Hepatocyte (in vitro differentiated cells): ENCODE measurements around the gene PPP1R14B.

Experiments used
- CTCF ChIP-seq: fragments of 200-600 bp; sonication (generic); IDR thresholded peaks from 2 replicates; pipeline ENCODE4 v1.5.1; 2016; ENCODE audit warnings: antibody characterized with exemption, mild to moderate bottlenecking; ENCODE audit not compliant: poor library complexity
- EZH2 ChIP-seq: fragments of 200-600 bp; sonication (generic); IDR thresholded peaks from 2 replicates; pipeline ENCODE4 v1.6.1; 2016; ENCODE audit warnings: antibody characterized with exemption, mild to moderate bottlenecking, borderline replicate concordance
- EZH2phosphoT487 ChIP-seq: fragments of 200-600 bp; sonication (generic); IDR thresholded peaks from one replicate; pipeline ENCODE4 v1.6.1; 2018; ENCODE audit warnings: antibody characterized with exemption, mild to moderate bottlenecking, low read depth, moderate library complexity; ENCODE audit not compliant: unreplicated experiment, severe bottlenecking

GRCh38 chr11:64249563-64250414 is 3.0 kb upstream of the PPP1R14B start:
- TF ChIP-seq CTCF (no peak), EZH2 (no peak), EZH2phosphoT487 (no peak)
